NCI-H1417 (cell line): ENCODE measurements around the gene MPG.
"Not testable (repeated sequence)": the region's sequence is repeated elsewhere in the genome, so short reads cannot be mapped to it uniquely, and the experiment has no call there.

Source experiments
- DNase-seq, 3 experiments: peaks; one replicate each; lab custom pipeline; 2025; lab: John Stamatoyannopoulos, UW

The MPG gene

GRCh38 chr16:77807-78443, at the start of gene MPG:
Gene MPG (plus strand): TSS chr16:78225. CDS start chr16:78310, 85 bp downstream.
- DNase-seq: peak; percentile 80 to 91 (median 84)

GRCh38 chr16:30627-31026, 47.4 kb upstream of the MPG start:
- DNase-seq: not testable (repeated sequence)

GRCh38 chr16:33154-33876, 44.7 kb upstream of the MPG start:
- DNase-seq: not testable (repeated sequence)

GRCh38 chr16:33877-34647, 44.0 kb upstream of the MPG start:
- DNase-seq: no peak

- no peak for DNase-seq
These were observed 43.4 kb upstream of the MPG start for GRCh38 chr16:34648-34987.

GRCh38 chr16:35011-35677, 42.9 kb upstream of the MPG start:
- no peak for DNase-seq

- DNase-seq: no peak
These were observed 42.2 kb upstream of the MPG start for GRCh38 chr16:35678-36305.

GRCh38 chr16:36336-36984, 41.6 kb upstream of the MPG start:
- peak in 1 of 3 experiments; percentile 19 for DNase-seq

- no peak for DNase-seq
These were observed 40.5 kb upstream of the MPG start for GRCh38 chr16:37511-37910.

- DNase-seq: not testable (repeated sequence)
These were observed 39.8 kb upstream of the MPG start for GRCh38 chr16:38206-38605.

- DNase-seq: peak in 2 of 3 experiments; percentile 22 to 39
These were observed 38.8 kb upstream of the MPG start for GRCh38 chr16:38941-39892.

GRCh38 chr16:41439-42068, 36.5 kb upstream of the MPG start:
- no peak for DNase-seq

- no peak for DNase-seq
These were observed 36.0 kb upstream of the MPG start for GRCh38 chr16:42069-42457.

GRCh38 chr16:42691-43090, 35.3 kb upstream of the MPG start:
- DNase-seq: no peak

GRCh38 chr16:43294-43693, 34.7 kb upstream of the MPG start:
- DNase-seq: no peak

GRCh38 chr16:44655-45054, 33.4 kb upstream of the MPG start:
- DNase-seq: no peak

GRCh38 chr16:45454-45853, 32.6 kb upstream of the MPG start:
- peak in 1 of 3 experiments; percentile 59 for DNase-seq

- not testable (repeated sequence) for DNase-seq
These were observed 31.5 kb upstream of the MPG start for GRCh38 chr16:46510-46909.

GRCh38 chr16:47234-47633, 30.8 kb upstream of the MPG start:
- no peak for DNase-seq
